ENCODE measurements around the gene RAB3C. TPM values are rescaled to one million over a fixed set of nuclear protein-coding genes. Genes with fewer than 3 reads are reported as not detected.

Gene RAB3C
- total RNA-seq, 2 donors from 2014 or later, result 0.41 to 2.8 TPM

DNA sequence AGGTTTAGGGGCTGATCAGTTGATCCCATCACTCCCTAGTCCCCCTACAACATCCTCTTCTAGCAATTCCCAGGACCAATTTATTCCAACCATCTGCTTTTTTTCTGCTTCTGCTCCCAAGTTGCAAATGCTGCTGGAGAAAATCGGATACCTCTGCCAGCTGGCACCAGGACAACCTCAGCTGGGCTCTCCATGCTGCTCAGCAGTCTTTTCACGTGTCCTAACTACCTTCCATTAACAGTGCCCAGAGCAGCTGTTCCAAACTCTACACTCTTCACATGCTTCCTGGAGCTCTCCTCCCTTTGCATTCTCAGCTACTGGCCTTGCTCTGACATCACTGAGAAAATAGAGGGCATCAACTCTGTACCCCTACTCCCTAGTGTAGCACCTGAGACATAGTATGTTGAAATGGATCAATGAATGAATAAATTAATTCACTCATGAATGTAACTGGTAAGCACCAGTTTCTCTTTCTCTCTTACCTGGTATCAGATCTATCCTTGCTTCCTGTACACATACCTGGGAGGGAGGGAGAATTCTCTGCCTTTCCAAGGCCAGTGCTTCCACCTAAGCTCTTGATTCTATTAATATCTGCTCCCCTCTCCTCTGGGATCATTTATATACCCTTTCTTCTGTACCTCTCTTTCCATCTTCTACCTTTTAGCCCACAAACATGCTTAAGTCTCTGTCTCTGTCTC, 191.0 kb downstream of the RAB3C start:
- no peaks in the 10 kb centered on the region for H3K27me3 ChIP-seq (replicated peaks; ENCODE audit: insufficient read depth)
- H3K9me3 ChIP-seq, result no peaks in the 10 kb centered on the region
- no peak for DNase-seq (ENCODE audit: low spot score)
- no peaks in the 10 kb centered on the region for H3K4me1 ChIP-seq (ENCODE audit: control insufficient read depth in 1 of 2, low read depth in 2 of 2)
- TF ChIP-seq, protein P1, sequence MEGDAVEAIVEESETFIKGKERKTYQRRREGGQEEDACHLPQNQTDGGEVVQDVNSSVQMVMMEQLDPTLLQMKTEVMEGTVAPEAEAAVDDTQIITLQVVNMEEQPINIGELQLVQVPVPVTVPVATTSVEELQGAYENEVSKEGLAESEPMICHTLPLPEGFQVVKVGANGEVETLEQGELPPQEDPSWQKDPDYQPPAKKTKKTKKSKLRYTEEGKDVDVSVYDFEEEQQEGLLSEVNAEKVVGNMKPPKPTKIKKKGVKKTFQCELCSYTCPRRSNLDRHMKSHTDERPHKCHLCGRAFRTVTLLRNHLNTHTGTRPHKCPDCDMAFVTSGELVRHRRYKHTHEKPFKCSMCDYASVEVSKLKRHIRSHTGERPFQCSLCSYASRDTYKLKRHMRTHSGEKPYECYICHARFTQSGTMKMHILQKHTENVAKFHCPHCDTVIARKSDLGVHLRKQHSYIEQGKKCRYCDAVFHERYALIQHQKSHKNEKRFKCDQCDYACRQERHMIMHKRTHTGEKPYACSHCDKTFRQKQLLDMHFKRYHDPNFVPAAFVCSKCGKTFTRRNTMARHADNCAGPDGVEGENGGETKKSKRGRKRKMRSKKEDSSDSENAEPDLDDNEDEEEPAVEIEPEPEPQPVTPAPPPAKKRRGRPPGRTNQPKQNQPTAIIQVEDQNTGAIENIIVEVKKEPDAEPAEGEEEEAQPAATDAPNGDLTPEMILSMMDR (IDR thresholded peaks at IDR 0.05), result no peak
- H3K36me3 ChIP-seq, result no peaks in the 10 kb centered on the region
- ATAC-seq (ENCODE audit: insufficient number of reproducible peaks, low FRiP score, low read depth), result no peak
- H3K27ac ChIP-seq, result no peak overlapping the region
- H3K4me3 ChIP-seq, result no peak overlapping the region

DNA sequence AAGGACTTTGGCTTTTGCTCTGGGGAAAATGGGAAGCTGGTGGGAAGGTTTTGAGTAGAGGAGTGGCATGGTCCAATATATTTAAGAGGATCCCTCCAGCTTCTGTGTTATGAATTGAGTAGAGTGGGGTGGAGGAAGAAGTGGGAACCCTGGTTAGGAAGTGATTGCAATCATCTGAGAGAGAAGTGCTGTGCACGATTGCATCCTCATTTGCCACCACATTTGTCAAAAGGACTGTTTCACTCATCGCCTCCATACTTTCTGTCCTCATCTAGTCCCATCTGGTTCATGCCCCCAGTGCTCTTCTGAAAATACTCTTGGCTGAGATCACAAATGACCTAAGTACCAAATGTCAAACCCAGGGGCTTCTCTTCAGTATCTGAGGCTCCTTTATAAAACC, 192.1 kb downstream of the RAB3C start:
- TF ChIP-seq, protein P1 (IDR thresholded peaks at IDR 0.05), result no peak
- Histone ChIP-seq H3K27me3 (replicated peaks; ENCODE audit: insufficient read depth) (no peaks in the 10 kb centered on the region), H3K9me3 (no peaks in the 10 kb centered on the region), H3K4me1 (ENCODE audit: control insufficient read depth in 1 of 2, low read depth in 2 of 2) (no peaks in the 10 kb centered on the region), H3K36me3 (no peaks in the 10 kb centered on the region), H3K27ac (no peak overlapping the region), H3K4me3 (no peak overlapping the region)
- DNase-seq (ENCODE audit: low spot score) (no peak), ATAC-seq (ENCODE audit: insufficient number of reproducible peaks, low FRiP score, low read depth) (no peak)

DNA sequence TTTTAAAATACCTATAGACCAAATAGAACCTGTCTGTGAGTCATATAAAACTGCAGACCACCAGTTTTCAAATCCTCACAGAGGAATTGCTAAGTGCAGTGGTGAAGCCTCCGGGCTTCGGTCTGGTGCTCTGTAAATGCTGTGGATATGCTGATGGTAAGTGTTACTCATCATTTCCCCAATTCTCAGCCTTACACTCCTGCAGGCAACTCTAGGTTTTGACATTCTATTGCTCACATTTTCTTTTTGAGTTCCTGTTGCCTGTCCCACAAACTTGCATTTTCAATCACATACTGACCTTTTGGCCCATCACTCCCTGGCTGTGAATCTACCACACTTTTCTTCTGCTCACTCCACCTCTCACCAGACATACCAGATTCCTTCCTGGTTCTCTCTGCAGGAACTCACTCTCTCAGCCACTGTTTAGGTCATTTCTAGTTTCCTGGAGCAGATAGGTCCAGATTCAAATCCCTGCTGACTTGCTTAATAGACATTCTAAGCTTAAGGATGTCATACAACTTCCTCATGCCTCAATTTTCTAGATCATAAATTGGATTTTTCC, 192.9 kb downstream of the RAB3C start:
- no peaks in the 10 kb centered on the region for H3K27me3 ChIP-seq (replicated peaks; ENCODE audit: insufficient read depth)
- no peaks in the 10 kb centered on the region for H3K36me3 ChIP-seq
- H3K4me1 ChIP-seq (ENCODE audit: control insufficient read depth in 1 of 2, low read depth in 2 of 2), result no peaks in the 10 kb centered on the region
- TF ChIP-seq, protein P1 (IDR thresholded peaks at IDR 0.05), result no peak
- no peak overlapping the region for H3K27ac ChIP-seq
- ATAC-seq (ENCODE audit: insufficient number of reproducible peaks, low FRiP score, low read depth) (no peak), DNase-seq (ENCODE audit: low spot score) (no peak)
- H3K4me3 ChIP-seq, result no peak overlapping the region
- H3K9me3 ChIP-seq, result no peaks in the 10 kb centered on the region

DNA sequence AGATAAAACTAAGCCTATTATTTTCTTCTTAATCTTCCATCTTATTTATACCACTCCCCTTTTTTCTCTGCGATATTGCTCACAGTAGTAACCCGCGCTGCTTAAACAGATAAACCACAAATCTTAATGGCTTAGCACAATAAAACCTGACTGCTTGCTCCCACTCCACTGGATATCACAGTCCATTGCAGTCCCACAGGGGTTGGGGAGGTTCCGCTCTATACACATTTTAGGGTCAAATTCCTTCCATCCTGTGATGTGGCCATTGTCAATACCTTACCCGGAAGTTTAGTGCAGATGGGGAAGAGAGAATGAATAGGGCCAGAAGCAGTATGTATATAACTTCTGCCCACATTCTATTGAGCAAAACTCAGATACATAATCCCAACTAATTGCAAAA, 193.7 kb downstream of the RAB3C start:
- no peak for ATAC-seq (ENCODE audit: insufficient number of reproducible peaks, low FRiP score, low read depth)
- Histone ChIP-seq H3K27me3 (replicated peaks; ENCODE audit: insufficient read depth) (no peaks in the 10 kb centered on the region), H3K9me3 (no peaks in the 10 kb centered on the region), H3K4me3 (no peak overlapping the region), H3K27ac (no peak overlapping the region), H3K4me1 (ENCODE audit: control insufficient read depth in 1 of 2, low read depth in 2 of 2) (no peaks in the 10 kb centered on the region), H3K36me3 (no peaks in the 10 kb centered on the region)
- no peak for DNase-seq (ENCODE audit: low spot score)
- TF ChIP-seq, protein P1 (IDR thresholded peaks at IDR 0.05), result no peak

DNA sequence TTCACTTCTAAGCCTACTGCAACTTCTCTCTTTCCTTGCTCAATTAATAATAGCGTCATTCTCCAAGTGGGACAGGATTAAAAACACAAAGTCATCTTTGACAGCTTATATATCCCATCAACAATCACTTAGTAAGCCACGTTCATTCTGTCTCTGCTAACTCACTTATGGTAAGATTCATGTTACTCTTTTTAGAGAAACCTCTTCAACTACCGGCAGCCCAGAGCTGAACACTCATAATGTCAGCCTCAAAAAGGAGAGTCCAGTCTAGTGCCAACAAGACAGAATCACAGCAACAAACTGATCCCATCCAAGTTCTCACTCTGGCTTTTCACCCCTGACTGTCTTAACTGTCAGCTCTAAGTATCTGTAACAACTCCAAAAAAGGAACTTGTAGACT, 196.0 kb downstream of the RAB3C start:
- Histone ChIP-seq H3K4me1 (ENCODE audit: control insufficient read depth in 1 of 2, low read depth in 2 of 2) (no peaks in the 10 kb centered on the region), H3K27ac (no peak overlapping the region), H3K36me3 (no peaks in the 10 kb centered on the region), H3K4me3 (no peak overlapping the region), H3K9me3 (no peaks in the 10 kb centered on the region), H3K27me3 (replicated peaks; ENCODE audit: insufficient read depth) (no peaks in the 10 kb centered on the region)
- DNase-seq (ENCODE audit: low spot score), result no peak
- no peak for ATAC-seq (ENCODE audit: insufficient number of reproducible peaks, low FRiP score, low read depth)
- TF ChIP-seq, protein P1 (IDR thresholded peaks at IDR 0.05), result no peak
